ENCODE measurements around the gene ZC3H18. TPM values are rescaled to one million over a fixed set of nuclear protein-coding genes. Genes with fewer than 3 reads are reported as not detected.

ZC3H18 gene
- total RNA-seq, 1 donor: 13.3 TPM

- TF ChIP-seq, protein P1, sequence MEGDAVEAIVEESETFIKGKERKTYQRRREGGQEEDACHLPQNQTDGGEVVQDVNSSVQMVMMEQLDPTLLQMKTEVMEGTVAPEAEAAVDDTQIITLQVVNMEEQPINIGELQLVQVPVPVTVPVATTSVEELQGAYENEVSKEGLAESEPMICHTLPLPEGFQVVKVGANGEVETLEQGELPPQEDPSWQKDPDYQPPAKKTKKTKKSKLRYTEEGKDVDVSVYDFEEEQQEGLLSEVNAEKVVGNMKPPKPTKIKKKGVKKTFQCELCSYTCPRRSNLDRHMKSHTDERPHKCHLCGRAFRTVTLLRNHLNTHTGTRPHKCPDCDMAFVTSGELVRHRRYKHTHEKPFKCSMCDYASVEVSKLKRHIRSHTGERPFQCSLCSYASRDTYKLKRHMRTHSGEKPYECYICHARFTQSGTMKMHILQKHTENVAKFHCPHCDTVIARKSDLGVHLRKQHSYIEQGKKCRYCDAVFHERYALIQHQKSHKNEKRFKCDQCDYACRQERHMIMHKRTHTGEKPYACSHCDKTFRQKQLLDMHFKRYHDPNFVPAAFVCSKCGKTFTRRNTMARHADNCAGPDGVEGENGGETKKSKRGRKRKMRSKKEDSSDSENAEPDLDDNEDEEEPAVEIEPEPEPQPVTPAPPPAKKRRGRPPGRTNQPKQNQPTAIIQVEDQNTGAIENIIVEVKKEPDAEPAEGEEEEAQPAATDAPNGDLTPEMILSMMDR (IDR thresholded peaks at IDR 0.05; ENCODE audit: insufficient read depth, low read length): no peak
- DNase-seq (ENCODE audit: low read depth): no peak
- no peak overlapping the region for H3K4me3 ChIP-seq (ENCODE audit: low read depth, low read length)
Measured at GRCh38 chr16:88593910-88594309, 23.7 kb downstream of the ZC3H18 start.

DNA sequence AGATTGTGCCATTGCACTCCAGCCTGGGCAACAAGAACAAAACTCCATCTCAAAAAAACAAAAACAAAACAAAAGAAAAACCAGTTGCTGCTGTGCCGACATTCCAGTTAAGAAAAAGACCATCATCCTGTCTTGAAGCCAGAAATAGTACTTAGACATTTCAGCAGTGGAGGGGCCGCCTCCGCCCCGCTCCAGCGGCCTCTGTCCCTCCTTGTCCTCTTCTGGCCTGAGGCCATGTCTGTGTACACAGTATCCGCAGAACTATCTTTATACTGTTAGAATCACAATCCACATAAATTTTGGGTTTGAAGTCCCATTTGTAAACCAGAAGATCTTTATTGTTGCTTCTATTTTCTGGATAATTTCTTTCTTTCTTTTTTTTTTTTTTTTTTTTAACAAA is 24.9 kb downstream of the ZC3H18 start:
- TF ChIP-seq, protein P1 (IDR thresholded peaks at IDR 0.05; ENCODE audit: insufficient read depth, low read length): no peak
- H3K4me3 ChIP-seq (ENCODE audit: low read depth, low read length): no peak overlapping the region
- no peak for DNase-seq (ENCODE audit: low read depth)

- DNase-seq (ENCODE audit: low read depth): no peak
- TF ChIP-seq, protein P1 (IDR thresholded peaks at IDR 0.05; ENCODE audit: insufficient read depth, low read length): no peak
- no peak overlapping the region for H3K4me3 ChIP-seq (ENCODE audit: low read depth, low read length)
Measured at GRCh38 chr16:88595921-88596320, 25.7 kb downstream of the ZC3H18 start.

DNA sequence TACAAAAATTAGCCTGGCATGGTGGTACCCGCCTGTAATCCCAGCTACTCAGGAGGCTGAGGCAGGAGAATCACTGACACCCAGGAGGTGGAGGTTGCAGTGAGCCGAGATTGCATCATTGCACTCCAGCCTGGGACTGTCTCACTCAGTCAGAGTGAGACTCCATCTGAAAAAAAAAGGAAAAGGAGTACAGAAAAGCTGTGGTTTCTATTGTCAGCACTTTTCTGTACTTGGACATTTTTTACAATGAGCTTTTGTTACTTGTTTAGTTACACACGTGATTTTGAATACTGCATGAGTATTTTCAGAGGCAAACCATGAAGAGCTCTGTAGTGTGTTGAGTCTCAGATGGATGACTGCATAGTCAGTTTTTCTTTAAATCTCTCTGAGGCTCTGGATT is 26.3 kb downstream of the ZC3H18 start:
- no peak for DNase-seq (ENCODE audit: low read depth)
- no peak overlapping the region for H3K4me3 ChIP-seq (ENCODE audit: low read depth, low read length)
- TF ChIP-seq, protein P1 (IDR thresholded peaks at IDR 0.05; ENCODE audit: insufficient read depth, low read length): no peak

DNA sequence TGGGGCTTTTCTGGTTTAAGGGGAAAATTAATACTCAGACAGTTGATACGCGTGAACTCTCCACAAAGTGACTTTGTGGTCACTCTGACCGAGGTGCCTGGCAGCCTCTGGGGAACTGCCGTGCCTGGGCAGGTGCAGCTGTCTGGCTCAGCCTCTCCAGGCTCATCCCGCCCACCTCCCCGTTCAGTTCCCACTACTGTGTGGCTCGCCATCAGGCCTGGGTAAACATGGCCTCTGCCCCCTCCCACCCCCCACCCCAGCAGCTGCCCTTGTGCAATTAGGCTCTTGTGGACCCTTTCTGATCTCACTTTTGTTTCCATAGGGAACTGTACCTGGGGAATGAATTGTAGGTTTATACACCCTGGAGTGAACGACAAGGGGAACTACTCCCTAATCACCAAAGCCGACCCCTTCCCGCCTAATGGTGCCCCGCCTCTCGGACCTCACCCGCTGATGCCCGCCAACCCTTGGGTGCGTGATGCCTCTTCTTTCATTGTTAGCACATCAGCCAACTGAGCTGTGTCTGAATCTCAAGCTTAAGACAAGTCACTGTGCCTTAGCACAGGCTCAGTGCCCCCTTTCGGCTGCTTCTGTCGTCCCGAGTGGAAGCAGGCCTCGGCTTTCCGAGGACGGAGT is 27.8 kb downstream of the ZC3H18 start:
- no peak for DNase-seq (ENCODE audit: low read depth)
- TF ChIP-seq, protein P1 (IDR thresholded peaks at IDR 0.05; ENCODE audit: insufficient read depth, low read length): no peak
- no peak overlapping the region for H3K4me3 ChIP-seq (ENCODE audit: low read depth, low read length)

DNA sequence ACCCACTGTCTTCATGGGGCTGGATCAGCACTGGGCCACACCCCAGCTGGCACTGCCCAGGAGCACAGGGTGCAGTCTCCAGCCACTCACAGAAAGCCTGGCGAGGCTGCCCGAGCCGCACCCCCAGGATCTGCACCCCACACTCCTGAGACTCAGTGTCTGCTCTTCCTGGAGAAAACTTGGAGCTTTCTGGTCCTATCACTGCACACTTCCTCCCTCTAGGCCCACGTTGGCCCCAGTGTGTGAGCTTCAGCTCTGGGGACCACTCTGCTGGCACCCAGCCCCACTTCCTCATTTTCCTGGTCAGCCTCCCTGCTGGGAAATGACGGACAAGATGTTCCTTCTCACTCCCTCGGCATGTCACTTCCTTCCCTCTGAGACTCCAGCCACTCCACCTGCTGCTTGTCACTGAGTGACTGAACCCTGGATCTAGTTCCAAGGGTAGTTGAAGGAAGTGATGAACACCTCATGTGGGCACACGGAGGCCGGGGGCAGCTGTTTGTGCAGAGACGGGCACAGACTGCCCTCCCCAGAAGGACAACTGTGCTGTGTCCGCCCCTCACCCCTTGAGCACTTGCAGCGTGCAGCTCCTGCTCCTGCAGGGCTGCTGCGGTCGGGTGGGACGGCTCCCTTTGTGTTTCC is 29.0 kb downstream of the ZC3H18 start:
- TF ChIP-seq, protein P1 (IDR thresholded peaks at IDR 0.05; ENCODE audit: insufficient read depth, low read length): no peak
- H3K4me3 ChIP-seq (ENCODE audit: low read depth, low read length): no peak overlapping the region
- DNase-seq (ENCODE audit: low read depth): no peak
